IPS-18c (cell line): ENCODE measurements around the gene FAM153A.
"Not testable (repeated sequence)": the region's sequence is repeated elsewhere in the genome, so short reads cannot be mapped to it uniquely, and the experiment has no call there.

Source experiments
- H3K4me3 ChIP-seq: 2 replicates; pipeline ENCODE4 v1.7.0; 2013; ENCODE audit warnings: low read depth, mild to moderate bottlenecking, low read length, moderate library complexity; ENCODE audit not compliant: insufficient read depth
- H3K9me3 ChIP-seq: one replicate; pipeline ENCODE4 v1.6.1; 2013; ENCODE audit warnings: mild to moderate bottlenecking, low read length, moderate library complexity; ENCODE audit not compliant: control insufficient read depth, insufficient read depth

Gene FAM153A

DNA sequence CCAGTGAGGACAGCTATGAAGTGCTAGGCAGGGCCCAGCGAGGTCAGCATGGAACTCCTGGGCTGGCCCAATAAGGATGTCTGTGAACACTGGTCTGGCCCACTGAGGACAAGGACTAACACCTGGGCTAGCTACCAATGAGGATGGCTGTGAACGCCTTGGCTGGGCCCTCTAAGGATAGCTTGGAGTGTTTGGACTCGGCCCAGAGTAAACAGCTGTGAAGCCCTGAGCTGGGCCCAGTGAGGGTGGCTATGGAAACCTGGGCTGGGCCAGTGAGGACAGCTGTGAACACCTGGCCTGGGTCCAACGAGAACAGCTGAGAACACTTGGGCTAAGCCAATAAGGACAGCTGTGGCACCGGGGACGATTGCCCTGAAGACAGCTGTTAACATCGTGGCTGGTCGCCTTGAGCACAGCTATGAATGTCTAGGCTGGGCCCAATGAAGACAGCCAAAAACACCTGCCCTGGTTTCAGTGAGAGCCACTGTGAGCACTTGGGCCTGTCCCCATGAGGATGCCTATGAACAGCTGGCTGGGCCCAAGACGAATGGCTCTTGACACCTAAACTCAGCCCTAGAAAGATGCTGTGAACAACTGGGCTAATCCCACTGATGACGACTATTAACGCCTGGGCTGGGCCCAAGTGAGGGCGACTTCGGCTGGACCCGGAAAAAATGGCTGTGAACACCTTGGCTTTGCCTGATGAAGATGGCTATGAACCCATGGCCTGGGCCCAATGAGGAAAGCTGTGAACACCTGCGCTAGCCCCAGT lies 18.8 kb downstream of the FAM153A start:
- not testable (repeated sequence) for H3K4me3 ChIP-seq, H3K9me3 ChIP-seq

DNA sequence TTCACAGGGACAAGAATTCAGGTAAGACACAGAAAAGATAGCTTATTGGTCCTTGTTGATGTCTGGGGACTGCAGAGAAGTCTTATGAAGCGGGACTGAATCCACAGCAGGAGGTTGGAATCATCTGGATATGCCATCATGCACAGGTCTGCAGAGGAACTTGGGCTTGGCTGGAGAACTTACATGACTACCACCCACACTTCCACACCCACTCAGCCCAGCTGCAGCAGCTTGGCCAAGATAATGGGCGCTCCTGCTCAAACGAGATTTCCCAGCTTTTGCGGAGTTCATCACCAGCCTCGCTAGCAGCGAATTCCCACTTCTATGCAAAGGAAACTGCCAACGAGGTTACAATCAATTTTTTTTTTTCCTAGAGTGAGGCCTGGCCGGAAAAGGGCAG lies 21.7 kb downstream of the FAM153A start:
- H3K4me3 ChIP-seq, H3K9me3 ChIP-seq: not testable (repeated sequence)

DNA sequence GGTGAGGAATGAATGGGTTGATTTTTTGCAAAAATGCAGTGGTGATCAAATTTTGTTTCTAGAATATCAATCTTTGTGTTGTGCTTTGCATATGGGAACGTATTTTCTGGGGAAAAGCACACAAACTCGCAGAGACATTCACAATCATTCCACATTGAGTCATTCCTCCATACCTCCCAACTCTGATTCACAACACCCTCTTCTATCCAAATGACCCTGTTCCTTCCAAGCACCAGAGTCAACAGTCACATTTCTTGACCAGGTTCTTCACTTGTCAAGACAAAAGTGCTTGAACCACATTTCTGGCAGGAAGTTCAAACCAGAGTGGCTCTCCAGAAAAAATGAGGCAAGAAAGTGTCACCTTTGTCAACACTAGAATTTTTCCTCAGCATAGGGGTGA lies 35.3 kb downstream of the FAM153A start:
- H3K4me3 ChIP-seq, H3K9me3 ChIP-seq: not testable (repeated sequence)

DNA sequence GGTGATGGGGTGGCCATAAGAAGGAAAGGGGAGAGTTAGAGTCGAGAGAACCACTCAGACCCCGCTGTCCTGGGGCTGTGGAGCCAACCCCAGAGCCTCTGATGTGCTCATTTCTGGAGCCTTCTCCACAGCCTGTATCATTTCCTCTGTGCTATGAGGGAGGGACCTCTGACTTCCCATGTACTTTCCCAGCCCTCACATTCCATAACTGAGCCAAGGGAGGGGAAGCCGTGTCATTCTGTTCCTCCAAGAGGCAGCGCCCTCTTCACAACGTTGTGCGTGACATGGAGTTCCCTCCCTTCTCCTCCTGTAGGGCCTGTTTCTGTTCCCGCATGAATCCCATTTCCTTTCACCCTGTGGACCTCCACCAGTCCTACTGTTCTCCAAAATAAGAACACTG lies 57.8 kb downstream of the FAM153A start:
- H3K4me3 ChIP-seq, H3K9me3 ChIP-seq: not testable (repeated sequence)

DNA sequence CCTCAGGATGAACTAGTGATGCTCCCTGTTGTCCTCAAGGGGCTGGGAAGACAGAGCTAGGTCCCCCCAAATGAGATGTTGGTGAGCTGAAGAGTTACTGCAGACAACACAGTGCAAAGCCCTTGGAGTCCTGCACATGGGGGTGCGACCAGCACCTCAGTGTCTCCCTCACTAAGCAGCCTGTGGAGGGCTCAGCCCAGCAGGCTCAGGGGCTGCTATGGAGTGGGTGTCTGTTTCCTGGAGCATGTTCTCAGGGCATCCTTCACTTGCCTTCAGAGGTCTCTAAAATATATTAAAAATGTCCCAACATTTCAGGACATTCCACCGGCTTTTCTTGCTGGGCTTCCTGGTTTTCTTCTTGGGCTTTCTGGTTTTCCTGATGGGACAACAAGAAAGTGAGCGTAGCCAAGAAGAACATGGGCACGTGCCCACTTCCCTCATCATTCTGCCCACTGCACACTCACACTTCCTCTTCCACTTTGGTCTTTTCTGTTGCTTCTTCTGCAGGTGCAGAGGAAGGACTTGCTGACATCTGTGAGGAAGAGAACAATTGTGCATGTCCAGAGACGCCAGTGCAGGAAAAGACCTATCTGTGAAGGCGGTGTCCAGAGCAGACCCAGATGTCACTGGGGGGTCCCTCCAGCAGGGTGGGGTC lies 58.7 kb downstream of the FAM153A start:
- not testable (repeated sequence) for H3K9me3 ChIP-seq, H3K4me3 ChIP-seq

DNA sequence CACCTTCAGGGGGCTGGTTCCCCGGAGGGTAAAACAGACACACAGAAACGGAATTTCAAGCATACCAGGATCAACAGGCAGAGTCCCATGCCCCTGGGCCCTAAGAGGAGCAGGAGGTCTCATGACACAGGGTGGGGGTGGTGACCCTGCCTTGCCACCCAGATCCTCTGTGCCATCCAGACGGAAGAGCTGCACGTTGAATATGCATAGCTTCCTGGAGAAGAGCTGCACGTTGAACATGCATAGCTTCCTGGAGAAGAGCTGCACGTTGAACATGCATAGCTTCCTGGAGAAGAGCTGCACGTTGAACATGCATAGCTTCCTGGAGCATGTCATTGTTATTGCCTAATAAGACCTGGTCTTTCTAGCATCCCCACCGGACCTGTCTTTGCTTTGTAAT lies 59.9 kb downstream of the FAM153A start:
- not testable (repeated sequence) for H3K4me3 ChIP-seq, H3K9me3 ChIP-seq

DNA sequence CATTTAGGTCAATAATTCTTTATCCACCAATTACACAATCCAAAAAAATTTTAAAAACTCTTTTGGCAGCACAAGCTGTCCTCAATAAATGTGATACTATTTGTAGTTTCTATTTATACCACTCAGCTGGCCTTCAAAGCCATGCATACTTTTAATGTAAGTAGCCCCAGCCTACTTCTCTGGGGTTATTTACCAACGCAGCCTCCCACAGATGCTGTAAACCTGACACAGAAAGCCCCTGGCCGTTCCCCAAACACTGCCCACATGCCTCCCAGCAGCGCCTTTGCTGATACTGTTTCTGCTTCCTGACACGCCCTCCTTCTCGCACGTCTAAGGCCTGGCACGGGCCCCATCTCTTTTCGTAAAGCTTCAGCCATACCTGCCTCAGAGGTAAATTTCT lies 62.7 kb downstream of the FAM153A start:
- H3K9me3 ChIP-seq: not testable (repeated sequence)

DNA sequence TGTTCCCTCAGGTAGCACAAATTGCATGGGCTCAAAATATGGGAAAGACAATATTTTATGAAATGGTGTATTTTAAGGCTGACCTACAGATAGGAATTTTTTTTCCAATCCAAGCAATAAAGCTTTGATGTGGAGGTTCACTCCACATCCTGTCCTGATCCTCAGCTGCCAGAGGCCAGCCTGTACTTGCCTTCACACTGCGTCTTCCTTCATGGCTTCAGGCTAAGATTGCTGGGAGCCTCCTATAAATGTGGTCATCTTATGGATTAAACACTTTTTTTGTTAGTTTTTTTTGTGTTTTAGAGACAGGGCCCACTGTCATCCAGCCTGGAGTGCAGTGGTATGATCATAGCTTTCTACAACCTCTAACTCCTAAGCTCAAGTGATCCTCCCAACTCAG lies 67.3 kb downstream of the FAM153A start:
- not testable (repeated sequence) for H3K9me3 ChIP-seq, H3K4me3 ChIP-seq

More for the DNA sequence above, 62.7 kb downstream of the FAM153A start:
- H3K4me3 ChIP-seq: not testable (repeated sequence)

DNA sequence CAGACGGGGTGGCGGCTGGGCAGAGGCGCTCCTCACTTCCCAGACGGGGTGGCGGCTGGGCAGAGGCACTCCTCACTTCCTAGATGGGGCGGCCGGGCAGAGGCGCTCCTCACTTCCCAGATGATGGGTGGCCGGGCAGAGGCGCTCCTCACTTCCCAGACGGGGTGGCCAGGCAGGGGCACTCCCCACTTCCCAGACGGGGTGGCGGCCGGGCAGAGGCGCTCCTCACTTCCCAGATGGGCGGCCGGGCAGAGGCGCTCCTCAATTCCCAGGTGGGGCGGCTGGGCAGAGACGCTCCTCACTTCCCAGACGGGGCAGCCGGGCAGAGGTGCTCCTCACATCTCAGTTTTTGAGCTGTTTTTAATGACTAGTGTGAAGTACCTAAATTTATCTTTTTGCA lies 86.6 kb downstream of the FAM153A start:
- H3K9me3 ChIP-seq, H3K4me3 ChIP-seq: not testable (repeated sequence)

DNA sequence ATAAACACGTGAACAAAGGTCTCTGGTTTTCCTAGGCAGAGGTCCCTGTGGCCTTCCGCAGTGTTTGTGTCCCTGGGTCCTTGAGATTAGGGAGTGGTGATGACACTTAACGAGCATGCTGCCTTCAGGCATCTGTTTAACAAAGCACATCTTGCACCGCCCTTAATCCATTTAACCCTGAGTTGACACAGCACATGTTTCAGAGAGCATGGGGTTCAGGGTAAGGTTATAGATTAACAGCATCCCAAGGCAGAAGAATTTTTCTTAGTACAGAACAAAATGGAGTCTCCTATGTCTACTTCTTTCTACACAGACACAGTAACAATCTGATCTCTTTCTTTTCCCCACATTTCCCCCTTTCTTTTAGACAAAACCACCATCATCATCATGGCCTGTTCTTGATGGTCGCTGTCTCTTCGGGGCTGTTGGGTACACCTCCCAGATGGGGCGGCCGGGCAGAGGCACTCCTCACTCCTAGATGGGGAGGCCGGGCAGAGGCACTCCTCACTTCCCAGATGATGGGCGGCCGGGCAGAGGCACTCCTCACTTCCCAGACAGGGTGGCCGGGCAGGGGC lies 87.3 kb downstream of the FAM153A start:
- H3K9me3 ChIP-seq, H3K4me3 ChIP-seq: not testable (repeated sequence)

DNA sequence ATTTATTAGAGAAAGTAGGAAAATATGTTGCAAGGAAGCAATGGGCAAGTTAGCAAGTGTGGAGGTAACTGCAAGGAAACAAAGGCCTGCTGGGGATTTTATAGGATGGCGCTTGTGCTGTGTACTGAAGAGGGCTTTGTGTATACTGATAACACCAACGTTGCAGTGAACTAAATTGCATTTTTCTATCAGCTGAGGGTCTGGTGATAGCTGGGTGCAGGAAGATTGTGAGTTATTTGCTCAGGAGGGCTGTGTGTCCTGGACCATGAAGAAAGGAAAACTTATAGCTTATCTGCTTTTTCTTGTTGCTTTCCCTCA lies 88.2 kb downstream of the FAM153A start:
- not testable (repeated sequence) for H3K9me3 ChIP-seq, H3K4me3 ChIP-seq

DNA sequence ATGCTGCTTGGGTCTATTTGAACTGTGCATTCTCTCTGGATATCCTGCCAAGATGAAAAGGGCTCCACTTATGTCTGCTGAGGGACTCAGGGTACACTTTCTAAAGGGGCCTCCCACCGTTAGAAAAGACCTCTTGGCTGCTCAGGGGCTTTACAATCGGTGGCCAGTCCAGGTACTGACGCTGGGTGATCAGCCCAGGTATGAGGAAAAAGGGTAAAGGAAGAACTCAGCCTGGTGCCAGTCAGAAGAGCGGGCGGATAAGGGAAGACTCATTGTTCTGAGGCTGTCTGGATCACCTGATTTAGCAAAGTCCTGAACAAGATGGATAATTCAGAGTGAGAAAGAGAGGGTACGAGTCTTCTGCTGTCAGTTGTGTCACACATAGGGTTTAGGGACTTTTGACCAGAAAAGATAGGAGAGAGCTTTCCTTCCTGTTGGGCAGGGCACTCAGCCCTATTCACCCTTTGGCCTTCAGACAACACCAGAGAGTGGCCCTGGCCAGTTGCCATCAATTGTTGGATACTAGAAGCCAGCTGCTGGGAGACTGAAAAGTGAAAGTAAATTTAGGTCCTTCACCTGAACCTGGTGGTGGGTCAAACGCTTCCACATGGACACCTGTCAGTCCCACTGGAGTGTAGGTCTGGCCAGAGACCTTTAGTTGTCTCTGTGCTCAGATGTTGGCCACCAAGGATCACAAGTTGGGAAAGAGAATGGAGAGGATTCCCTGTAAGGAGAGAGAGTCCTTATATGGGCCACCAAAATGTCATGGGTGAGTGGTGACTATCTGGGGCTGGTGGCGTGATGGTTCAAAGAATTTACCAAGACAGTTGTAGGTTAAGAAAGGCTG lies 88.8 kb downstream of the FAM153A start:
- H3K4me3 ChIP-seq, H3K9me3 ChIP-seq: not testable (repeated sequence)

DNA sequence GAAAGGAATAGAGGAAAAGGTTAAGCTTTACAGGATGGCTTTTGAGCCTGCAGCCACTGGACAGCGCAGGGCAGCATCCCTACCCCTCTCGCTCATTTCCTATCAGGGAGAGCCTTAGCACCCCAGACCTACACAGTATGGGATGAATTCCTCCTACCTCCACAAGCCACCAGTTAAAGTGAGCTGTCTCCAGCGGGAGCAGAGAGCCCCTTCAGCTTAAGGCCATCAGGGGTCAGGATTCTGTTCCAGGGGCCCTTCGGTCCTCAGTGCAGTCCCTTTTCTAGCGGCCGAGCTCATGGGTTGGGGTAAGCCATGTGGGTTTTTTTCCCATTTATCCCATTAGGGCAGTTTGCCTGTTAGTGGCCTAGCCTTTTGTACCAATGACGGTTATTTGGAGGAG lies 89.7 kb downstream of the FAM153A start:
- not testable (repeated sequence) for H3K9me3 ChIP-seq, H3K4me3 ChIP-seq

DNA sequence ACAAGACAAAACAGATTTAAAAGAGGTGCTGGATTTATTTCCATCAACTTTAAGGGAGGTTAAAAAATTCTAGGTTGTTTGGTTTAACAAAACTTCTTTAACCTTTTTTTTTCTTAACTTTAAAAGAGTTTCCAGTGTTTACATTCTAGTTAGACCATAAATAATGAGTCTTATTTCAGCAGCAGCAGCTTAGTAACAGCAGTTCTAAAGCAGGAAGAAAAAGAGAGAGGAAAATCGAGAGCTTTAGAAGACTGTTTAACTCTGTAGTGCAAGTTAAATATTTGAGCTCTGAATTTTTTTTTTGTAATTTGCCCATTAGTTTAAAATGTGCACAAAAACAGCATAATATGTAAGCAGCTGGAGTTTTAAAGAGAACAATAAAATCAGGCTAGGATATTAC lies 90.2 kb downstream of the FAM153A start:
- not testable (repeated sequence) for H3K9me3 ChIP-seq

DNA sequence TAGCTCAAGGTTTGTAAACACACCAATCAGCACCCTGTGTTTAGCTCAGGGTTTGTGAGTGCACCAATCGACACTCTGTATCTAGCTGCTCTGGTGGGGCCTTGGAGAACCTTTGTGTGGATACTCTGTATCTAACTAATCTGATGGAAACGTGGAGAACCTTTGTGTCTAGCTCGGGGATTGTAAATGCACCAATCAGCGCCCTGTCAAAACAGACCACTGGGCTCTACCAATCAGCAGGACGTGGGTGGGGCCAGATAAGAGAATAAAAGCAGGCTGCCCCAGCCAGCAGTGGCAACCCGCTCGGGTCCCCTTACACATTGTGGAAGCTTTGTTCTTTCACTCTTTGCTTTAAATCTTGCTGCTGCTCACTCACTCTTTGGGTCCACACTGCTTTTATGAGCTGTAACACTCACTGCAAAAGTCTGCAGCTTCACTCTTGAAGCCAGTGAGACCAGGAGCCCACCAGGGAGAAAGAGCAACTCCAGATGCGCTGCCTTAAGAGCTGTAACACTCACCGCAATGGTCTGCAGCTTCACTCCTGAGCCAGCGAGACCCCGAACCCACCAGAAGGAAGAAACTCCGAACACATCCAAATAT lies 93.6 kb downstream of the FAM153A start:
- H3K9me3 ChIP-seq, H3K4me3 ChIP-seq: not testable (repeated sequence)

More for the DNA sequence above, 90.2 kb downstream of the FAM153A start:
- H3K4me3 ChIP-seq: not testable (repeated sequence)

DNA sequence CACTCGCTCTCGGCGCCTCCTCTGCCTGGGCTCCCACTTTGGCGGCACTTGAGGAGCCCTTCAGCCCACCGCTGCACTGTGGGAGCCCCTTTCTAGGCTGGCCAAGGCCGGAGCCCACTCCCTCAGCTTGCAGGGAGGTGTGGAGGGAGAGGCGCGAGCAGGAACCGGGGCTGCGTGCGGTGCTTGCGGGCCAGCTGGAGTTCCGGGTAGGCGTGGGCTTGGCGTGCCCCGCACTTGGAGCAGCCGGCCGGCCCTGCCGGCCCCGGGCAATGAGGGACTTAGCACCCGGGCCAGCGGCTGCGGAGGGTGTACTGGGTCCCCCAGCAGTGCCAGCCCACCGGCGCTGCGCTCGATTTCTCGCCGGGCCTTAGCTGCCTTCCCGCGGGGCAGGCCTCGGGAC lies 94.6 kb downstream of the FAM153A start:
- H3K9me3 ChIP-seq, H3K4me3 ChIP-seq: not testable (repeated sequence)

DNA sequence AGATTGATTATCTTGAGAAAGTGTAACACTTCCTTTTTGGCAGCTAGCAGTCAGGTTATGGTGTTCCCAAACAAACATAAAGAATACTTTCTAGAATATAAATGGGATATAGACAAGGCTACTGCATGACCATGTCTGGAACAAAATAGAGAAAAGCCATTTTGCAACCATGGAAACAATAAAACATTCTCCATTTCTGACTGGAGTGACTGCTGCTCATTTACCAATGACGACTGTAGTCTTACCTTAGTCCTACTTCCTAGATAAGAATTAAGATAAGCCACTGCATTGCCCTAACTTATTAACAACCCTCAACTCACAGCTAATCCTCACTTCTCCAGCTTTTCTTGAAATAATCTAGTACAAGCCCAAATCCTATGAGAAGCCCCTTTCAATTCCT lies 100.8 kb downstream of the FAM153A start:
- H3K9me3 ChIP-seq, H3K4me3 ChIP-seq: not testable (repeated sequence)
